NCI-H1694 treated with DMSO at 0.1 percent for 48 hours (cell line): ENCODE measurements around the gene SAXO2.
"Not testable (repeated sequence)": the region's sequence is repeated elsewhere in the genome, so short reads cannot be mapped to it uniquely, and the experiment has no call there.

Source experiments
- DNase-seq: peaks from one replicate; lab custom pipeline; 2025; lab: John Stamatoyannopoulos, UW

Gene SAXO2, protein sequence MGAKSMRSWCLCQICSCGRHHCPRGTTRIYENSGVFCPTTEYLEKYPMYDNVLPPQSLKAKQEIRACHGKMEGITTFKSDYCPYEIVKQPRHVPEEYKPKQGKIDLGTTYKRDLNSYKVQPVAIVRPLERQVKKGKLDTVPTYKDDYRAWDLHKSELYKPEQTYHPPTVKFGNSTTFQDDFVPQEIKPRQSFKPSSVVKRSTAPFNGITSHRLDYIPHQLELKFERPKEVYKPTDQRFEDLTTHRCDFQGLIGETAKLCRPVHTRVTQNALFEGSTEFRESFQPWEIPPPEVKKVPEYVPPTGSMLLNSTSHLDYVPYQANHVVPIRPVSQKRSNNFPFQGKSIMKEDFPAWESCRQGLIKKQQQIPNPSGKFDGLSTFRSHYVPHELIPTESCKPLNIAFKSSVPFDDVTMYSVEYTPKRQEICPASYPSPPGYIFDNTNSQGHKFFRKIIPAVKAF

DNA sequence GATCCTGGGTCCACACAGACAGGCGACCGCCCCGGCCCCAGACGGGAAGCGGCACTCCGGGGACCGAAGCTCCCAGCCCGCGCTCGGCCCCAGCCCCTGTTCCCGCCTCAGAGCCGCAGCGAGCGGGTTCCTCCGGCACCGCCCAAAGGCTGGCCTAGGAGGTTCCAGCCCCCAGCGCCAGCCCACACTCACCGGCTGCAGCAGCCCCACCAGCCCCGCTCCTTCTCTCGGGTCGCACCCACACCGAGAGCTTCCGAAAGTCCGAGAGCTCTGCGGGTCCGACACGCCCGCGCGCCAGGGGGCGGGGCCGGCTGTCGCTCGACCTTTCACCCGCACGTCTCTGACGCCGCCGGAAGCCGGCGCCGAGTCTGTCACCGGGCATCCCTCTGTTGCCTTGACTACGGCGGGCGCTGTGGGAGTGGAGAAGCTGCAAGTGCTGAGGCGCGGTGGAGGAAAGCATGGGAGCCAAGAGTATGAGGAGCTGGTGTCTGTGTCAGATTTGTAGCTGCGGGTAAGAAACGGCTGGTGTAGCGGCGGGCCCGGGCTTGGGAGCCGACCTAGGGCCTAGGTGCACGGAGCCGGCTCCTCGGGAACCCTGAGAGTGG, at the start of gene SAXO2, which contains the start of gene EFL1:
Gene SAXO2 (plus strand): TSS at position 397 of the 605 bp plus-strand sequence. CDS start 62 bp downstream, at position 459.
Gene EFL1 (minus strand): TSS at position 313 of the 605 bp plus-strand sequence. CDS start 956 bp downstream, outside the sequence.
- peak; percentile 36 for DNase-seq

DNA sequence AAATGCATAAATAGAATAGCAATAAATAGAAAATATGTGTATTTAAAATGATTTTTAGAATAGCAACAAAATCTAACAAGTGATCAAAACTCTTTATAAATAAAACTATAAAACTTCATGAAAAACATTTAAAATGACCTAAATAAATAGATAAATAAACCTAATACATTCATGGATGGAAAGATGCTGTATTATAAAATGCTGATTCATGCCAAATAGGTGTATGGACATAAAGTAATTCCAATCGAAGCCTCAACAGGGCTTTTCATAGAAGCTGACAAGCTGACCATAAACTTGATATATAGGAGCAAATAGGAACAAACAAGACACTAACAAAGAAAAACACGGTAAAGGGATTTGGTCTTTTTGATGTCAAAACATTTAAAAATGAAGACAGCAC, 46.5 kb upstream of the SAXO2 start:
- DNase-seq, result not testable (repeated sequence)

DNA sequence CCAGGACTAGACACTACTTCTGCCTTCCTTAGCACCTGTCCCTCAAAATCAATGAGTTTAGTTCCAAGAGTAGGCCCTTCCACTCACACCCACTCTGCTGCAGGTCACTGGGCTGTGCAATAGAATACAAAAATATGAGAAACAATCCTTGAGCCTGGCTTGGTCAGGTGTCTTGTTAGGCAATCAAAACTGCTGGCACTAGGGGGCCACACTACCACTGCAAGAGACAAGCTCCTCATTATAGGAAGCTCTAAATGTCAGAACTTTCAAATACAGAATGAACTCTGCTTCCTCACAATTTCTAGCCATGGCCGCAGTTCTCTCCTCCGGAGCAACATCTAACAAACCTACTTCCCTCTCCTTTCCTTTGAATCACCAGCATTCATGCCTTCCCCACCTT, 41.1 kb upstream of the SAXO2 start:
- not testable (repeated sequence) for DNase-seq

DNA sequence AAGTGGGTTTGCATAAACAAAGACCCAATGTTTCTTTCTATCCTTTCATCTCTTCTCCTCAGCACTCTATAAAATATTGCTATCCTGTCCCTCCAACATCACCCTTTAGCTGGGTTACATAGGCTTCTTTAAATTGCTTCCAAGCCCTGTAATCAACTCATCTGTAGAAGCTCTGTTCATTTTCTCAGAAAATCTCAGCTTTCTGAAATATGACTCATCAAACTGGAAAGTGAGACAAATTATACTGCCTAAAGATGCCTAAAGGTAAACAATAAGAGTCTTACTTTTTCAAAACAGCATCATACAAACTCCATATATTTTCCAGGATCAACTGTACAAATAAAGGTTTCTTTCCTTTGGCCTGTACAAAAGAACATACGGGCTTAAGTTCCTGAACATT, 33.9 kb upstream of the SAXO2 start:
- DNase-seq, result no peak

DNA sequence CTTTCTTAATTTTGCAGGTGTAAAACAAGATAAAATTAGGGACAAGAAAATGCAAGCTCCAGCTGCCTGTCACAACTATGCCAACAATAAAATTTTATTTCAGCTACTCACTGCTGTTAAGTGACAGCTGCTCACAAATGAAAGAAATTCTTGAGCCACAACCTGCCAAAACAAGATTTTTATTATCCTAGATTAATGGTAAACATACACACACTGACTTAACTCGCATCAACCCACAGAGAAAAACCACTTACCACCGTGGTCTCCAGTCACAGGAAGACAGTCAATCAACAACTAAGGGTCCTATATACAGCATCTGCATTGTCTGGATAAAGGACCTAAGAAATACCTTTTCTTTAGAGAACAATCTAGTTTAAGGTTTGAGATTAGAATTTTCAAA, 31.4 kb upstream of the SAXO2 start:
- no peak for DNase-seq

DNA sequence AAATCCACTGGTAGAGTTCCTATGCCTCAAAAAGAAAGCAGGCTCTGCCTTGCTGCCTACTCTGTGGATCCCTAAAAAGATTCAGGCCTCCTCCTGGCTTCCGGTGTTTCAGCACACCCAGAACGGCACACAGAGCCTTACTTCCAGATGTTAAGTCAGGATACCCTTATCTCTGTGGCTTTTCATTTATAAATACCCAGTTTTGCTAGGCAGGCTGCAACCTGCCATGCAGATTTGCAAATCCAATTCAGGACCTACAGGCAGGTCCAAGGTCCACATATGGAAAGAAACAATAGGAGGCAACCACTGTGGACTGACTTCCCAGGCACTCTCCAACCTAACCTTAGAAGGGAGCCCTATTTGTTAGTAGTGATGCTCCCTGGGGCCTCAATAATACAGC, 30.8 kb upstream of the SAXO2 start:
- DNase-seq, result no peak

DNA sequence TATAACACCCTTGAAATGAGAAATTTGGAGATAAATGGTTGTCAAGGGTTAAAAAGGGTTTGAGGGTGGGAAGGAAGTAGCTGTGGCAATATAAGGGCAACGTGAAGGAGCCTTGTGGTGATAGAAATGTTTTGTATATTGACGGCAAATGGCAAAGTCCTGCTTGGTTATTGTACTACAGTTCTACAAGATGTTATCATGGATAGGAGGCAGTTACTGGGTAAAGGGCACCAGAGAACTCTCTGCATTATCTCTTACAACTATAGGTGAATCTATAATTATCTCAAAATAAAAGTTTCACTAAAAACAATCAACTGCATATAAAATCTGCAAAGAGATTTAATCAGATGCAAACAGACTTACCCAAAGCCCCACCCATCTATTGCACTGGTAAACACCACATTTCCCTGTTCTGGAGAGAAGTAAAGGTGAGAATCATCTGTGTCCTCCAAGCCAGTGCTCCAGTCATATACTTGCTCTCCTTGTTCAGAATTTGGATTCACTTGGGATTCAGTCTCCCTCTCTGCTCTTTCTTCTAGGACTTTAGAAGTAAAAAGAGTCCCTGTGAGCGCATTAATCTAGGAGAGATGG, 24.6 kb upstream of the SAXO2 start:
- not testable (repeated sequence) for DNase-seq

DNA sequence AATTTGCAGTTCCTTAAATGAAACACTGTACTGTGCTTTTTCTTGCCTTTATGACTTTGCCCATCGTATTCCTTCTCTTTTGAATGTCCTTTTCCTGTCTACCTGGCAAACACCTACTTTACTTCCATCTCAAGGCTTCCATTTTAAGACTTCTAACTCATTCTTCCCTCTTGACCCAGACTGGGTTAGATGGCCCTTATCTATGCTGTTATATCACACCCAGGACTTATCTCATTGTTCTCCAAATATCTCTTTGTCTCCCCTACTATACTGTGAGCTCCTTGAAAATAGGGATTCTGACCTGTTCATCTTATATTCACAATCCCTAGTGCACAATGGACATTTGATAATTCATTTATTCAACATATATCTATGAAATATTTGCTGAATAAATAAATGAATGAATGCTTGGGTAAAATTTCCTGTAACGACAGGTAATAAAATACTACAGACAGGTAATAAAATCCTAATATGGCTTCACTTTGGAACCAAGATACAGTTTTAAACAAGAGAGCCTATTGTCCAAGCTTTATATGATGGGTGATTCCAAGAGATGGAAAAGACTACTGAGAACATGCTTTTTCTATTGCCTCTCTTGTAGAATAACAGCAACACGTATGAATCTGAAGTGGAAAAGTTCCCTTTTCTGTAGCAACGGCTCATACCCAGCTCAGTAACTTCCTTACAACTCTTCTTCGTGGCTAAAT, 22.8 kb upstream of the SAXO2 start:
- no peak for DNase-seq

DNA sequence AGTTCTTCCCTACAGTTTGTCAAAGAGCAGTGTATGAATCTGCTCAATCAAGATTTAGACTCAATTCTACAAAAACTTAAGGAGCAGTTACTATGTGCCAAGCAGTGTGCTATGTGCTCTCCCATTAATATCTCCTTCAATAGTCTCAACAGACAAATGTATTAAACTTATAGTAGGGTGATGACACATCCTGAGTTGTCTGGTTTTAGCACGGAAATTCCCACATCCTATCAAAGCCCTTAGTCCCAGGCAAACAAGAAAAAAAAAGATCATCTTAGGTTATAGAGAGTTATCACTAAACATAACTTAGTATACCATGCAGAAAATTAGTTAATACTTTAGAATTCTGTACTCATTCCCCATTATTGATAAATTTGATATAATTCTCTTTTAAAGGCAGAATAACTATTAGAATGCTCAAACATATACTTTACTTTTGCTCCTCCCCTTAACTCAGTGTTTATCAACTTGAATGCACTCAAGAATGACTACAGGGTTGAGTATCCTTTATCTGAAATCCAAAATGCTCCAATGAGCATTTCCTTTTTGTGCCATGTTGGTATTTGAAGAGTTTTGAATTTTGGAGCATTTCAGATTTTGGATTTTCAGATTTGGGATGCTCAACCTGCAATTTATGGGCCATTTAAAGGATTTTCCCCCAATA, 20.6 kb upstream of the SAXO2 start:
- DNase-seq, result not testable (repeated sequence)

DNA sequence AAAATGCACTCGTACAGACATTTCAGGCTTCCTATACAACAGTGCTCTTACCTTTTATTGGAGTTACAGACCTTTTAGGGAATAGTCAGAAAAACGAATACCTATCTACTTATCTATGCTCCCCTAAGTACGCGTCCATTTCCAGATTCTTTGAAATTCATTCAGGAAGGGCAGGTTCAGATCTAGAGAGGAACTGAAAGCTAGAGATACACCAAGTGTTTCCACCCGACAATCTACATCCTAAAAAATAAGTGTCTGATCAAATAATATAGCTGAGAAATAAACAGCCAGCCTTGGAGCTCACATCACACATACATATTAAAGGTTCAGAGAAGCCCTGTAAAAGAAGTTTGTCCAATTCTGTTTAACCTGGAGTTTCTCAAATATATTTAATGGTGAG, 19.0 kb upstream of the SAXO2 start:
- not testable (repeated sequence) for DNase-seq

DNA sequence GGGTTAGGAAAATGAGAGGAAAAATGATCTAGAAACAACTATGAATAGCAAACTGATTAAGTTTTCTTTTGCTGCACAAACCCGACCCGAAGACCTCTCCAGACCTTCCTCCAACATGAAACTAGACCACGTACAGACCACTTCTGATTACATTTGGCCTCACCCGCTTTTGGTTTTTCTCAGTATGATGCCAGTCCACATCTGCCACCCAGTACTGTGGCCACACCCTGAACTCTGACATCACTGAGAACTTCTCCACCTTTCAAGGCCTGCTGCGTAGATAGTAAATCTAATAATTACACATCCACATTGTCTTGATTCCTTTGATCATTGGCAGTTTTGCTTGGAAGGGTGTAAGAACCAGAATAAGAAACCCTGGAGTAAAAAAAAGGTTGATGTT, 16.7 kb upstream of the SAXO2 start:
- not testable (repeated sequence) for DNase-seq

DNA sequence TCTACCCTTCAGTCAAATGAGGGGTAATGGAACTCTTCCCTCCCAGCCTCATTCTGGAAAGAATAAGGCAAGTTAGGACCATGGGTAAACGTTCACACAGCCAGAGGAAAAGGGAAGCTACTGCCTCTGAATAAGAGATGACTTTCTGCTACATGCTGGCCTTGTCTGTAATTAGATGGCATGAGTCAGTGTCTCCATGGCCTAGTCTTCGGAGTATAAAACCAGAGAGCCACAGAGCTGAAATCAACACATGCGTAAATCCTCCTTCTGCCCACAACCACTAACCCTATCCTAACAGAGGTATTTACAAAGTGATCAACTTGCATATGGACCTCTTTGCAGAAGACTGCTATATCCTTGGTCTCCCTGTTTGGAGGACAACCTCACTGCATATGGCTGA, 14.4 kb upstream of the SAXO2 start:
- DNase-seq, result not testable (repeated sequence)

DNA sequence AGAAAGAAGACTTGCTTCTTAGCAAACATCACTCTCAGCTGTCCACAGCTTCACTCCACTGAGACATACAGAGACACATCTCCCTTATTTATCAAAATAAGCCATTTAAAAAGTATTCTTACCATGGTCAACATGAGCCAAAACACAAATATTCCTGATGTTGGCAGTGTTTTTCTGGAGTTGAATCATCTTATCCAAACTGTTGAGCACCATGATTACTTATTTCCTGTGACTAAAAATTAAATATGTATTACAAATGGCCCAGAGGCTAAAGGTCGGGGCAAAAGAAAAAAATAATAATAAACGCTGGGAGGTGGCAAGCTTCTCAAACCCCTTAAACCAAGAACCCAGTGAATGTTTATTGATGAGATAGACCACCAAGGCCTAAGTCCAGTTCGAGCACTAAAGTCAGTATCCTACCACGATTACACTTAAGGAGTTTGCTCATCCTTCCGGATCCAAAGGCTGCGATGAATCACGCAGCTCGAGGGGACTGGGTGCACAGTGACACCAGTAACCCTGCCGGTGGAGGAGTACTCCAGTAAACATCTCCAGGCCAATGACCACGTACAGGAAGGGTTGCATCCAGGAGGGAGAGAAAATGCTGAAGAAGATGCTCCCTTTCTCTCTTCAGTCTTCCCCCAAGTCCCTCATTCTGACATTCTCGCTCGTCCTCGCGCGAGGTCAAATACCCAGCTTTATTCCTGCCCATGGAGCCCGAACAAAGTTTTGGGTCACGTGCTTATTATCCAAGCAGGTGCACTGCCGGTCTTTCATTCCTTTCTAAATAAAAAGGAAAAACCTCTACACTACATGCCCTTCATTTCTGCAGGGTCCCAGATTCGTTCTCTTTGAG, 824 bp upstream of the SAXO2 start:
- DNase-seq, result not testable (repeated sequence)

DNA sequence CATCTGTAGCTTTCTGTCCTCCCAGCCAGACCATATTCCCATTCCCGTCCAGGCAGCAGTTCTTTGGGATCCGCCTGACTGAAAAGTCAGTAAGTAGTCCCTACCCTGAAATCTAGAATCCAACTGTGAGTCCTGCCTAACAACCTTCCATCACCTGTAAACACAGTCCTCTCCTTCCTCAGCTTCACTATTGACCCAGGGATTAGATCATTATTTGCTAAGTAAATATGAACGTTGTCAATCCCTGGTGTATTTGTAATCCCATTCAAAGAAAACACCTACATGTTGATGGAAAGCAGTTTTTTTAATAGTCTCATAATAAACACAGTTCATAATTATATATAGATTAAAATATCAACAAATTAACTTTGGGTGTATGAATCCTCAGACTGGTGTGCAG, 732 bp downstream of the SAXO2 start:
- no peak for DNase-seq

DNA sequence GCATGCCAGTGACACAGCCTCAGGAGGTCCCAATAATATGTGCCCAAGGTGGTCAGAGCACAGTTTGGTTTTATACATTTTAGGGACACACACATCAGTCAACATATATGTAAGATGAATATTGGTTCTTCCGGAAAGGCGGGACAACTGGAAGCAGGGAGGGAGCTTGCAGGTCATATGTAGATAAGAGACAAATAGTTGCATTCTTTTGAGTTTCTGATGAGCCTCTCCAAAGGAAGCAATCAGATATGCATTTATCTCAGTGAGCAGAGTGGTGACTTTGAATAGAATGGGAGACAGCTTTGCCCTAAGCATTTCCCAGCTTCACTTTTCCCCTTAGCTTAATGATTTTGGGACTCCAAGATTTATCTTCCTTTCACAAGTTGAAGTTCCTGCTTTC, 4.5 kb downstream of the SAXO2 start:
- DNase-seq, result not testable (repeated sequence)

DNA sequence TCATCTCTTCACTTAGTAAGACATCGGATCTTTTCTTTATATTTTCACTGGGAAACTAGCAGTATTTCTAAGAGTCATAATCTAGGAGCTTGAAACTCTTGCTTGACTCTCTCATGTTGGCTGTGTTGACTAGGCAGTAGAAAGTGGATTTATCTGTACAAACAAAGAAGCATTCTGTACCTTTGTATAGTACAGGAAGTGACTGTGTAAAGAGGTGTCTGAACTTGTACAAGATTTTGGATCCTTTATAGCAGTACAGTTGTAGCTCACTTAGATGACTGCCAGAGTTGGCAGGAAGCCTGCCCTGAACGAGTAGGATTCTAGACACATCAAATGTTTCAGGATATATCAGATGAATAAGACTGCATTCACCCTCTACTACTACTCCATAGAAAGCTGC, 5.8 kb downstream of the SAXO2 start:
- DNase-seq, result not testable (repeated sequence)

DNA sequence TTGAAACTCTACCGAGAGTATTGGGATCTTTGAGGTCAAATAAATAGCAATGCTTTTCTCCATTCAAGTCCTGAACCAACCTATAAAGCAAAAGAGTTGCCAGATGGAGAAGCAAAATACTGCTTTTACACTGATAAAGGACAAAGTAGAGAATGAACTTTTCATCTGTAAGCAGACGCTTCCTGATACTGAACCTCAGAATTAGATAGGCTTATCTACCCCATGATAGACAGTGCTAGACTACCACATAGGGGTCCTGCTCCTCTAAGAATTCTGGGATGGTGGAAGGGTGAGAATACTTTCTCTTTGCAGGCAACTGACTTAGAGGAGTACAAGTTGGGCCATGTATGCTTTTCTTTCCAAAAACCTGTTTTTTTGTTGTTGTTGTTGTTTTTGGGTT, 9.5 kb downstream of the SAXO2 start:
- no peak for DNase-seq

DNA sequence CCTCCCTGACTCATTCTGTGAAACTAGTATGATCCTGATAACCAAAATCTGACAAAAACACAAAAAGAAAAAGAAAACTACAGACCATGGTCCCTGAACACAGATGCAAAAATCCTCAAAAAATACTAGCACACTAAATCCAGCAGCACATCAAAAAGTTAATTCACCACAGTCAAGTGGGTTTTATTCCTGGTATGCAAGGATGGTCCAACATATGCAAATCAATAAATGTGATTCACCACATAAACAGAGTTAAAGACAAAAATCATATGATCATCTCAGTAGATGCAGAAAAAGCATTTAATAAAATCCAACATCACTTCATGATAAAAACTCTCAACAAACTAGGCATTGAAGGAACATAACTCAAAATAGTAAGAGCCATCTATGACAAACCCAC, 12.8 kb downstream of the SAXO2 start:
- DNase-seq, result no peak

DNA sequence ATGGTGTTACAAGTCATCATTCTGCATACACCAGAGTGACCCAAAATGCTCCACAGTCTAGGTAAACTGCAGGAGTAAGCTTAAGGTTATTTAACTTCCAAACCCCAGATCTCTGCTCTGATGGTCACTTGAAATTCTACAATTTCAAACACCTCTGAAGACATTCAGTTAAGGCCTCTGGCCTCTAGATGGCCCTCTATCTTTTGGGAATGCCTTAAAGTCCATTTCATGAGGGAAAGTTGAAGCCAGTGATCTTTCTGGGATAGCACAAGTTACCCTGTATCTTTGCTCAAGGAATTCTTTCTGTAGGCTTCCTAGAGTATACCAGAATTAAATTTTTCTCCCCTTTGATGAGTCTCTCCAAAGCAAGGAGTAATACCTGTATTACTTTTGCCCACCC, 18.7 kb downstream of the SAXO2 start:
- DNase-seq, result not testable (repeated sequence)

DNA sequence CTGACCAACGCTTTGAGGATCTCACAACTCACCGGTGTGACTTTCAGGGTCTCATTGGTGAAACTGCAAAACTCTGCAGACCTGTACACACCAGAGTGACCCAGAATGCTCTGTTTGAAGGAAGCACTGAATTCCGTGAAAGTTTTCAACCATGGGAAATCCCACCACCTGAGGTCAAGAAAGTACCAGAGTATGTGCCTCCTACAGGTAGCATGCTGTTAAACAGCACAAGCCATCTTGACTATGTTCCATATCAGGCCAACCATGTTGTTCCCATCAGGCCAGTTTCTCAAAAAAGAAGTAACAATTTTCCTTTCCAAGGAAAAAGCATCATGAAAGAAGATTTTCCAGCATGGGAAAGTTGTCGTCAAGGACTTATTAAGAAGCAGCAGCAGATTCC, 19.8 kb downstream of the SAXO2 start:
- not testable (repeated sequence) for DNase-seq

DNA sequence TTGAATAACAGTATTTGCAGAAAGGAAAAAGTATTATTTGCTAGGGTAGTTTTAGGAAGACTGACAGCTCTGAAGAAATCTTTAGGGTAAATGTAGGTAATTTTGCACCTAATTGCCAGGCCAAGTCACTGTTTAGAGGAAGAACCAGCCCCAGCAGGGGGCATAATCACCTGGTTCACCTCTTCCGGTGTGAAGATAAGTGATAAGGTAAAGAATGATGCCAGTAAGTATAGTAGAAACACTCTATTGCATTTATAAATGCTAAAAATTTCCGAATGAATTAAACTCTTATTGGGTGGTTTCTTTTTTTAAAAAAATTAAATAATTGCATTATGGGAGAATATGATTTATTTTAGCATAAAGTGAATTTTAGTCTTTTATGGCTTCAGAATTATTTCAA, 21.8 kb downstream of the SAXO2 start:
- not testable (repeated sequence) for DNase-seq
